CD4-positive, CD25-positive, alpha-beta regulatory T cell (primary cell): Measurements from ENCODE around the gene MCEE. TPM values are rescaled to one million over a fixed set of nuclear protein-coding genes. Genes with fewer than 3 reads are reported as not detected.

Experiments
- ATAC-seq, 2 donors: fragments of 150-1000 bp; cut with Tn5 transposase; one replicate each; pipeline ENCODE4 v1.10.0; 2021; ENCODE audit warnings: low read depth in 2 of 2, moderate number of reproducible peaks in 2 of 2, moderate library complexity in 1 of 2
- DNase-seq, 3 donors: peaks; one replicate each; pipeline versions ENCODE4 v3.0.0 to v3.0.0-alpha.2; 2012 to 2022; ENCODE audit warnings: mixed read lengths in 1 of 3
- H3K27ac ChIP-seq: one replicate; pipeline ENCODE4 v1.7.0; 2013; ENCODE audit warnings: mild to moderate bottlenecking, low read length; ENCODE audit not compliant: insufficient read depth, poor library complexity, severe bottlenecking
- H3K27me3 ChIP-seq: one replicate; pipeline ENCODE4 v1.7.0; 2013; ENCODE audit warnings: low read length; ENCODE audit not compliant: control insufficient read depth, insufficient read depth
- H3K36me3 ChIP-seq: one replicate; pipeline ENCODE4 v1.7.0; 2013; ENCODE audit warnings: mild to moderate bottlenecking, low read length, moderate library complexity; ENCODE audit not compliant: control insufficient read depth, insufficient read depth
- H3K4me1 ChIP-seq: 2 replicates; pipeline ENCODE4 v1.7.0; 2013; ENCODE audit warnings: mild to moderate bottlenecking, low read length; ENCODE audit not compliant: insufficient read depth, control insufficient read depth, poor library complexity, severe bottlenecking
- H3K4me3 ChIP-seq: one replicate; pipeline ENCODE4 v1.7.0; 2013; ENCODE audit warnings: low read depth, mild to moderate bottlenecking, low read length, moderate library complexity
- H3K9me3 ChIP-seq, 2 experiments: 1 replicate in 1 of 2; 2 replicates in 1 of 2; pipeline ENCODE4 v1.7.0; 2013; ENCODE audit warnings: low read length in 2 of 2, mild to moderate bottlenecking in 1 of 2, moderate library complexity in 1 of 2; ENCODE audit not compliant: control insufficient read depth in 2 of 2
- H3K27ac Mint-ChIP-seq, 3 donors: one replicate each; pipeline ENCODE4 v1.8.0; 2020 to 2022; ENCODE audit warnings: mild to moderate bottlenecking in 3 of 3, mixed read lengths in 3 of 3, moderate library complexity in 2 of 3
- H3K27me3 Mint-ChIP-seq: one replicate; pipeline ENCODE4 v1.8.0; 2022; ENCODE audit warnings: mild to moderate bottlenecking, mixed read lengths
- H3K36me3 Mint-ChIP-seq: one replicate; pipeline ENCODE4 v1.8.0; 2020; ENCODE audit warnings: mixed read lengths
- H3K4me1 Mint-ChIP-seq, 4 donors: one replicate each; pipeline ENCODE4 v1.8.0; 2020 to 2022; ENCODE audit warnings: mixed read lengths in 4 of 4, mild to moderate bottlenecking in 1 of 4
- H3K4me3 Mint-ChIP-seq, 4 donors: one replicate each; pipeline ENCODE4 v1.8.0; 2020 to 2022; ENCODE audit warnings: mild to moderate bottlenecking in 4 of 4, mixed read lengths in 4 of 4, moderate library complexity in 3 of 4
- H3K9me3 Mint-ChIP-seq, 7 donors: one replicate each; pipeline ENCODE4 v1.8.0; 2020 to 2022; ENCODE audit warnings: mixed read lengths in 7 of 7, mild to moderate bottlenecking in 3 of 7, moderate library complexity in 2 of 7
- polyA plus RNA-seq, 4 donors: library from polyadenylated mRNA; unstranded; fragments of 300-500 nt; fragmentation: Illumina TruSeq; gene quantifications; one replicate each; pipeline ENCODE4 v1.2.3, GENCODE V29; 2021
- total RNA-seq: library from RNA; stranded (reverse); gene quantifications from one replicate; pipeline ENCODE4 v1.2.3, GENCODE V29; 2022

MCEE gene
- total and polyA plus RNA-seq, 5 donors from 2014 or later, result 12.8 to 38.2 (median 30.3) TPM

- no peaks in the 10 kb centered on the region for H3K27me3 ChIP-seq
- H3K36me3 Mint-ChIP-seq, result no peaks in the 10 kb centered on the region
- no peak overlapping the region for H3K27ac ChIP-seq
- H3K4me1 Mint-ChIP-seq, result peaks cover 0 to 8% (median 2%) of the 10 kb centered on the region in 4 donors
- ATAC-seq, result no peak
- H3K4me3 ChIP-seq, result no peak overlapping the region
- no peaks in the 10 kb centered on the region for H3K9me3 Mint-ChIP-seq
- H3K36me3 ChIP-seq, result no peaks in the 10 kb centered on the region
- no peak overlapping the region for H3K4me3 Mint-ChIP-seq
- peaks cover 13% of the 10 kb centered on the region for H3K27me3 Mint-ChIP-seq
- no peaks in the 10 kb centered on the region for H3K4me1 ChIP-seq
- DNase-seq, result no peak
- no peak overlapping the region for H3K27ac Mint-ChIP-seq
- no peaks in the 10 kb centered on the region for H3K9me3 ChIP-seq
Observed at GRCh38 chr2:71155846-71156245, 25.8 kb upstream of the MCEE start.

DNA sequence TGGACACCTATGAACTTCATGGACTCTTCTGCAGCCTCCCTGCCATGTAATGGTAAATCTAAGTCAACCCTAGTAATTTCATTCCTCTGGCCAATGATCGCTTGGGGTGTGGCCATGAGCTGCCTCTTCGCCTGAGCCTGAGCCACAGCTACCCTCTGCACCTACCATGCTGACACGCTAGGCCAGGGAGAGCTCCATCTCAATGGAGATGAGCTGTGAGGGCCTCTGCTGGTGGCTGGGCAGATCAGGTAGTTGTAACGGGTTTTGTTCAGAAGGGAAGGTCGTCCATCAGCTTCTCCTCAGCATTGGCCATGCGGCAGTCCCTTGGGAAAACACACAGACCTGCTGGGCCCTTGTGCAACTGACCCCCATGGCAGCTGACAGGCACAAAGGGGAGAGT, 24.8 kb upstream of the MCEE start:
- Histone ChIP-seq H3K36me3 (peaks cover 7% of the 10 kb centered on the region), H3K27ac (no peak overlapping the region), H3K4me1 (no peaks in the 10 kb centered on the region), H3K27me3 (no peaks in the 10 kb centered on the region), H3K9me3 (no peaks in the 10 kb centered on the region), H3K4me3 (no peak overlapping the region)
- Mint-ChIP-seq H3K9me3 (no peaks in the 10 kb centered on the region), H3K4me1 (peaks cover 0 to 8% (median 2%) of the 10 kb centered on the region in 4 donors), H3K27me3 (peaks cover 13% of the 10 kb centered on the region), H3K27ac (no peak overlapping the region), H3K36me3 (peaks cover 5% of the 10 kb centered on the region), H3K4me3 (no peak overlapping the region)
- ATAC-seq (no peak), DNase-seq (peak in 2 of 3 donors; percentile 3 to 37)

DNA sequence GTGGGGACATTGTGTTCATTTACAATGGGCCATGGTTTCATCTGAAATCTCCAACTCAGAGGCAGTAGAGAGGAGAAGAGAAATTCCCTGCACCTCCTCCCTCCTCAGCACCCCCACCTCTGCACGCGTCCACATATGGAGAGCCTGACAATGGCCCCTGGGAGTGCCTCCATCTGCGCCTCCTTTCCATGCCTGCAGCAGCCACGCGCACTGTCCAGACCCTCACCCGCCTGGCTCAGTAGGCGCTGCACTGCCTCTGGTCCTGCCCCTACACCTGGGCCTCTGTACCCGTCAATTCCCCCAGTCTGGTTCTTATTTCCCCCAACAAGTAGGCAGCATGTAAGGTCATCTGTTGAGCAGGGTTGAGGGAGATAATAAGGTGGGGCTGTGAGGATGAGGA, 24.2 kb upstream of the MCEE start:
- H3K4me3 ChIP-seq, result no peak overlapping the region
- DNase-seq (no peak), ATAC-seq (no peak)
- Mint-ChIP-seq H3K4me3 (no peak overlapping the region), H3K27ac (no peak overlapping the region), H3K9me3 (no peaks in the 10 kb centered on the region), H3K27me3 (peaks cover 13% of the 10 kb centered on the region), H3K4me1 (peaks cover 0 to 8% (median 2%) of the 10 kb centered on the region in 4 donors), H3K36me3 (peaks cover 10% of the 10 kb centered on the region)
- H3K9me3 ChIP-seq, result no peaks in the 10 kb centered on the region
- H3K27ac ChIP-seq, result no peak overlapping the region
- H3K27me3 ChIP-seq, result no peaks in the 10 kb centered on the region
- H3K4me1 ChIP-seq, result no peaks in the 10 kb centered on the region
- peaks cover 12% of the 10 kb centered on the region for H3K36me3 ChIP-seq

DNA sequence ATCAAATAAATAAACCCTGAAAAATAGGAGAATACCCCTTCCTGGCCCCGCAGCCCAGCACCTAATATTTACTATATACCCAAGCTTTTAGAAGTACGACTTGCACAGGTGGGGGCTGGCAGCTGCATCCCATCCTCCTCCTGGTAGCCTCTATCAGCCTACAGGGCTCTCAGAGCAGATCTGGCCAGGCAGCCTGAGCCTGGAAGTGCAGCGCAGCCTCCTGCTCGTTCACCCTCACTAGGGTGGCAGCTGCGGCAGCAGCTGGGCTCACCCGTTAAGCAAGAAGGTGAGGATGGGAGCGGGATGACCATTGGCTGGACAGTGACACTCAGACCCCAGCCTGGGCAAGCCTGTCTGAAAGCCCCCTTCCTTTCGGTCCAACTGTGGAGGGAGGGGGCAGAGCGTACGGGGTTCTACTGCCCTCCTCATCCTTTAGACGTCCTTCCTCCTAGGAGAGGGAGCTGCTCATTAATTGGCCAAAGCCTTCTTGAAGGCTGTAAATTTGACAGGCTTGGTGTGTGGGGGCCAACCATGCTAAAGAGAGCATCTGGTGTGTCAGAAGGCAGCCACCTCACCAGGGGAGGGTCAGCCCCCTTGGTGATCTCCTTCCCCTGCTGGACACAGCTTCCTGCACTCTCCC, 23.7 kb upstream of the MCEE start:
- peak overlapping the region in 1 of 3 donors; percentile 66 for H3K27ac Mint-ChIP-seq
- H3K27me3 Mint-ChIP-seq, result peaks cover 13% of the 10 kb centered on the region
- peaks cover 0 to 8% (median 2%) of the 10 kb centered on the region in 4 donors for H3K4me1 Mint-ChIP-seq
- Histone ChIP-seq H3K27me3 (no peaks in the 10 kb centered on the region), H3K4me1 (no peaks in the 10 kb centered on the region), H3K27ac (no peak overlapping the region), H3K4me3 (no peak overlapping the region), H3K36me3 (peaks cover 18% of the 10 kb centered on the region), H3K9me3 (no peaks in the 10 kb centered on the region)
- DNase-seq, result no peak
- H3K9me3 Mint-ChIP-seq, result no peaks in the 10 kb centered on the region
- H3K4me3 Mint-ChIP-seq, result no peak overlapping the region
- ATAC-seq, result no peak
- H3K36me3 Mint-ChIP-seq, result peaks cover 16% of the 10 kb centered on the region

GRCh38 chr2:71151620-71152019, 21.6 kb upstream of the MCEE start:
- no peaks in the 10 kb centered on the region for H3K9me3 ChIP-seq
- H3K4me3 ChIP-seq, result no peak overlapping the region
- H3K36me3 Mint-ChIP-seq, result peaks cover 33% of the 10 kb centered on the region
- H3K9me3 Mint-ChIP-seq, result no peaks in the 10 kb centered on the region
- no peaks in the 10 kb centered on the region for H3K4me1 ChIP-seq
- H3K27me3 ChIP-seq, result no peaks in the 10 kb centered on the region
- DNase-seq (no peak), ATAC-seq (peak in 1 of 2 donors; percentile 35)
- H3K27me3 Mint-ChIP-seq, result peaks cover 7% of the 10 kb centered on the region
- H3K27ac ChIP-seq, result no peak overlapping the region
- H3K27ac Mint-ChIP-seq, result no peak overlapping the region
- H3K36me3 ChIP-seq, result peaks cover 37% of the 10 kb centered on the region
- no peaks in the 10 kb centered on the region for H3K4me1 Mint-ChIP-seq
- H3K4me3 Mint-ChIP-seq, result no peak overlapping the region

DNA sequence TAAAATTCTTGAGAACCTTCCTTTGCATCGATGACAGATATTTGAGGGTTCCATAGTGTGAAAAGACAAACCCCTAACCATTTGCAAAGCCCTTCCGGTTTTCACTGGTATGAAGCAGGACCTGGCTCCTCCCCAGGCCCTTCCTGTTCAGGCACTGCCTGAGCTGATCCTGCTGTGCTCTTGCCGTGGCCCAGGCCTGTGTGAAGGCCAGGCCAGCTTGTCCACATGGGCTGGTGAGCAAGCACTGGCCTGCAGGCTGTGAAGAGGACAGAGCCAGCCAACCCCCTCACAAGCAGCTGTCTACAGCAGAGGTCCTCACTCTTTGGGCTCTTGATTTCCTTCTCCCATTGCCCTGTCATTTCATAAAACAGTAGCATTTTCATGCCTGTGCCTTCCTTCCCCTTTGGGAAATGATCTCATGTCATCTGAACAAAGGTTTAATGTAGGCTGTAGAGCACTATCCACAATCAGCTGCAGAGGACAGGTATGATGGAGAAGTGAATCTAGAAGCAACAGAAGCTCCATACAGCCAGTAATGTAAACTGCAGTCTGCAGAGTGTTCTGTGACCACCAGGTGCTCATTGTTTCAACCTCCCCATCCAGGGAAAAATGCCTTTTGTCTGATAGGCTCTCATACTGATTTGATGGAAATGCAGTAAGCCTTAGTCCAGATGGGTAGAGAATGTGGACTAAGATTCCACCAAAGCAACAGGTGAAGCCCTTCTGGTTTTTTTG, 20.2 kb upstream of the MCEE start:
- H3K36me3 ChIP-seq, result peaks cover 49% of the 10 kb centered on the region
- H3K27me3 ChIP-seq, result no peaks in the 10 kb centered on the region
- H3K4me1 Mint-ChIP-seq, result peaks cover 0 to 4% (median 0%) of the 10 kb centered on the region in 4 donors
- H3K27me3 Mint-ChIP-seq, result no peaks in the 10 kb centered on the region
- DNase-seq (no peak), ATAC-seq (no peak)
- no peaks in the 10 kb centered on the region for H3K9me3 Mint-ChIP-seq
- no peaks in the 10 kb centered on the region for H3K9me3 ChIP-seq
- peaks cover 41% of the 10 kb centered on the region for H3K36me3 Mint-ChIP-seq
- no peak overlapping the region for H3K27ac ChIP-seq
- no peak overlapping the region for H3K4me3 Mint-ChIP-seq
- H3K4me3 ChIP-seq, result no peak overlapping the region
- peak overlapping the region in 1 of 3 donors; percentile 23 for H3K27ac Mint-ChIP-seq
- H3K4me1 ChIP-seq, result no peaks in the 10 kb centered on the region

DNA sequence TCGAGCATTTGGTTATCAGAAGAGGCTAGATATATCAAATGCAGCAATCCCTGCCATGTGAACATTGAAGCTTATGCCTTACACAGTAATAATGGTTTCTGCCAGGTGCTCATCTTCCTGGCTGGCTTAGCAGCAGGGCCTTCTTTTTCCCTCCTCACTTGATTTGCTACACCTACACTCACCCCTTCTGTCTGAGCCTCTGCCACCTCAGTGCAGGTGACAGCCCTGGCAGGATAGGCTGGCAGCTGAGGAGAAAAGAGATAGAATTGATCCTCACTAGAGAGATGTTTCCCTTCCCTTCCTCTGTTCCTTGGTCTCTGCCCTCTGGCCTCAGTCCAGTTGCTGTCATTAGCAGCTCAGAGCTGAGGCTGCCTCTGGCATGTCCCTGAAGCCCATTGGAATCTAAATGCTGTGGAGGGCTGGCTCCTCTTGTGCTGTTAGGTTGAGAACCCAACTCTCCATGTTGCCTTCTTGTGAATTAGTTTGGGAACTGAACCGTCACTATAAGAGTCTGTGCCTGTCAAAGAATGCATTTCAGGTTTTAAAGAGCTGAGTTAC, 18.6 kb upstream of the MCEE start:
- Histone ChIP-seq H3K4me3 (no peak overlapping the region), H3K36me3 (peaks cover 64% of the 10 kb centered on the region), H3K27me3 (no peaks in the 10 kb centered on the region), H3K4me1 (no peaks in the 10 kb centered on the region), H3K27ac (no peak overlapping the region), H3K9me3 (no peaks in the 10 kb centered on the region)
- peaks cover 55% of the 10 kb centered on the region for H3K36me3 Mint-ChIP-seq
- no peak for ATAC-seq
- no peaks in the 10 kb centered on the region for H3K27me3 Mint-ChIP-seq
- H3K27ac Mint-ChIP-seq, result peak overlapping the region in 1 of 3 donors; percentile 4
- no peak for DNase-seq
- H3K9me3 Mint-ChIP-seq, result no peaks in the 10 kb centered on the region
- H3K4me1 Mint-ChIP-seq, result peaks cover 0 to 6% (median 1%) of the 10 kb centered on the region in 4 donors
- H3K4me3 Mint-ChIP-seq, result no peak overlapping the region
